NB4 (cell line): ENCODE results near the gene FAM47A.

Experiments
- CTCF ChIP-seq: IDR thresholded peaks from one replicate; pipeline ENCODE4 v1.5.1; 2012; ENCODE audit warnings: low read depth, low read length
- POLR2A ChIP-seq: IDR thresholded peaks from 2 replicates; pipeline ENCODE4 v1.6.1; 2011; ENCODE audit warnings: mild to moderate bottlenecking; ENCODE audit not compliant: insufficient read length; ENCODE audit errors: extremely low read depth

GRCh38 chrX:34144246-34144645 is 12.1 kb upstream of the FAM47A start:
- no peak for TF ChIP-seq CTCF
- TF ChIP-seq POLR2A = no peak
